GM23248 (cell line): ENCODE measurements around the gene ZEB1.

ENCODE experiments used
- EZH2 ChIP-seq: fragments of 200-600 bp; sonication (generic); IDR thresholded peaks from 2 replicates; pipeline ENCODE4 v1.6.1; 2018; ENCODE audit warnings: antibody characterized with exemption, mild to moderate bottlenecking; ENCODE audit not compliant: insufficient read depth, poor library complexity, severe bottlenecking
- EZH2phosphoT487 ChIP-seq: fragments of 200-600 bp; sonication (generic); IDR thresholded peaks from 2 replicates; pipeline ENCODE4 v1.6.1; 2018; ENCODE audit warnings: antibody characterized with exemption, moderate library complexity, mild to moderate bottlenecking, low read depth; ENCODE audit not compliant: insufficient read depth

DNA sequence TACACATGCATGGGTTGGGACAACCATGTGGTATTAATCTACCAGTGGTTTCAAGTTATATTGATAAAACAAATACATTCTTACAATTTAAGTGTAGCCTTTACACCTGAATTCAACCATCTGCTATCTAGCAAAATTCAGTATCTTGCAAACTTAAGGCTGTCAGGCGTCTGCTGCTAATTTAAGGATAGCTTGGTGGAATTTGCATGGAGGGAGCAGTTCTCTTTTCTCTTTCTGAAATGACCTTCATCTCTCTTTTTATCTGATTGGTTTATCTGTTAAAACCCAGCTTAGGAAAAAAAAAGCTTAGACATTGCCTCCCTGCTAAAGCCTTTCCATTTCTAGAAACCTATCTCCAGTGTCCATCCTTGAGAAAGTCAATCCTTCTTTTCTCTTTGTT lies 102.3 kb downstream of the ZEB1 start:
- TF ChIP-seq EZH2 = no peak
- no peak for TF ChIP-seq EZH2phosphoT487
